Activated B cell treated with CpG ODN at 0.5 μM for 24 hours (primary cell): Measurements from ENCODE around the gene ZNF8. TPM values are rescaled to one million over a fixed set of nuclear protein-coding genes. Genes with fewer than 3 reads are reported as not detected.

Source experiments
- ATAC-seq: fragments of 200-7000 bp; cut with Tn5 transposase; one replicate; pipeline ENCODE4 v1.10.0; 2021; ENCODE audit warnings: low read depth, mild to moderate bottlenecking, moderate library complexity
- CTCF ChIA-PET: fragments of 350-600 bp; sonication (Branson Sonifier 250); formaldehyde crosslinking; loops from one replicate; lab custom pipeline; 2021; ENCODE audit warnings: antibody characterized with exemption; lab: Charles Lee
- POLR2A ChIA-PET: fragments of 350-600 bp; sonication (Branson Sonifier 250); formaldehyde crosslinking; loops from one replicate; lab custom pipeline; 2021; ENCODE audit warnings: antibody characterized with exemption; lab: Charles Lee
- DNase-seq: peaks from one replicate; pipeline ENCODE4 v3.0.0; 2022
- H3K27ac Mint-ChIP-seq: one replicate; pipeline ENCODE4 v1.8.0; 2020; ENCODE audit warnings: mixed read lengths
- H3K27me3 Mint-ChIP-seq: one replicate; pipeline ENCODE4 v1.8.0; 2021; ENCODE audit warnings: mixed read lengths
- H3K36me3 Mint-ChIP-seq: one replicate; pipeline ENCODE4 v1.8.0; 2021; ENCODE audit warnings: low read depth, mixed read lengths
- H3K4me1 Mint-ChIP-seq: one replicate; pipeline ENCODE4 v1.8.0; 2021; ENCODE audit warnings: mixed read lengths
- H3K4me3 Mint-ChIP-seq: one replicate; pipeline ENCODE4 v1.8.0; 2020; ENCODE audit warnings: mild to moderate bottlenecking, mixed read lengths
- H3K9me3 Mint-ChIP-seq: one replicate; pipeline ENCODE4 v1.8.0; 2020; ENCODE audit warnings: mixed read lengths
- CTCF ChIP-seq: fragments of 200-600 bp; IDR thresholded peaks from one replicate; pipeline ENCODE4 v1.8.0; 2022; ENCODE audit warnings: antibody characterized with exemption, mild to moderate bottlenecking
- intact Hi-C: fragments of 100-400 bp; cut with micrococcal nuclease; formaldehyde crosslinking; loops from one replicate; pipeline ENCODE4 v1.15.1; 2024
- total RNA-seq: library from RNA; stranded (reverse); gene quantifications from 2 replicates; pipeline ENCODE4 v1.2.3, GENCODE V29; 2022

The ZNF8 gene
- total RNA-seq, 1 donor from 2014 or later: 5.3 TPM

- ChIA-PET CTCF (interaction anchor here (1.1 kb wide), 1 partner anchor 18 kb away, joined by 3 read pairs; no protein-coding TSS in a partner anchor), POLR2A (no interaction called here)
- DNase-seq (no peak), ATAC-seq (no peak)
- Mint-ChIP-seq H3K27me3 (no peaks in the 10 kb centered on the region), H3K4me3 (no peak overlapping the region), H3K4me1 (peaks cover 16% of the 10 kb centered on the region), H3K9me3 (no peaks in the 10 kb centered on the region), H3K27ac (no peak overlapping the region), H3K36me3 (peaks cover 90% of the 10 kb centered on the region)
- intact Hi-C loops: no loop called here
- no peak for TF ChIP-seq CTCF
Observed at GRCh38 chr19:58311345-58311865, 32.6 kb downstream of the ZNF8 start.

GRCh38 chr19:58315580-58315979 lies 36.8 kb downstream of the ZNF8 start:
- ChIA-PET CTCF (no interaction called here), POLR2A (no interaction called here)
- ATAC-seq (no peak), DNase-seq (no peak)
- TF ChIP-seq CTCF: no peak
- Mint-ChIP-seq H3K36me3 (peaks cover 53% of the 10 kb centered on the region), H3K4me3 (no peak overlapping the region), H3K27me3 (no peaks in the 10 kb centered on the region), H3K9me3 (no peaks in the 10 kb centered on the region), H3K27ac (no peak overlapping the region), H3K4me1 (no peaks in the 10 kb centered on the region)
- intact Hi-C loops: no loop called here

- POLR2A ChIA-PET: interaction anchor here (1.3 kb wide), 1 partner anchor 12 kb away, joined by 8 read pairs; the partner anchor contains the start of gene ERVK3-1
- CTCF ChIA-PET: no interaction called here
- DNase-seq (no peak), ATAC-seq (no peak)
- no peaks in the 10 kb centered on the region for H3K27me3 Mint-ChIP-seq
- H3K27ac Mint-ChIP-seq: no peak overlapping the region
- intact Hi-C loops: no loop called here
- no peaks in the 10 kb centered on the region for H3K4me1 Mint-ChIP-seq
- no peak overlapping the region for H3K4me3 Mint-ChIP-seq
- H3K36me3 Mint-ChIP-seq: peaks cover 37% of the 10 kb centered on the region
- TF ChIP-seq CTCF: no peak
- no peaks in the 10 kb centered on the region for H3K9me3 Mint-ChIP-seq
Observed at GRCh38 chr19:58317476-58318072, 38.8 kb downstream of the ZNF8 start.

GRCh38 chr19:58318297-58318696 lies 39.5 kb downstream of the ZNF8 start:
- Mint-ChIP-seq H3K27ac (no peak overlapping the region), H3K36me3 (peaks cover 30% of the 10 kb centered on the region), H3K4me3 (no peak overlapping the region), H3K27me3 (no peaks in the 10 kb centered on the region), H3K4me1 (no peaks in the 10 kb centered on the region), H3K9me3 (no peaks in the 10 kb centered on the region)
- intact Hi-C loops: no loop called here
- no peak for ATAC-seq
- no peak for DNase-seq
- no peak for TF ChIP-seq CTCF
- POLR2A ChIA-PET: interaction anchor here (1.0 to 1.2 kb wide), 2 partner anchors 44 to 63 kb away, joined by 3 to 4 read pairs; partner anchors contain the start of genes ZNF497 and ZNF837
- CTCF ChIA-PET: no interaction called here

GRCh38 chr19:58319241-58319640 lies 40.5 kb downstream of the ZNF8 start:
- Mint-ChIP-seq H3K4me1 (no peaks in the 10 kb centered on the region), H3K36me3 (peaks cover 21% of the 10 kb centered on the region), H3K27ac (no peak overlapping the region), H3K4me3 (no peak overlapping the region), H3K27me3 (no peaks in the 10 kb centered on the region), H3K9me3 (no peaks in the 10 kb centered on the region)
- no peak for TF ChIP-seq CTCF
- ATAC-seq (no peak), DNase-seq (no peak)
- ChIA-PET CTCF (no interaction called here), POLR2A (interaction anchor here (1.0 to 1.2 kb wide), 2 partner anchors 43 to 62 kb away, joined by 3 to 4 read pairs; partner anchors contain the start of genes ZNF497 and ZNF837)
- intact Hi-C loops: no loop called here
